Stimulated activated CD4-positive, alpha-beta T cell treated with anti-CD3 and anti-CD28 coated beads, Interleukin-15, amount 100 ng/mL, for 48 hours (primary cell): ENCODE data around the gene SULT1A4.
"Not testable (repeated sequence)": the region's sequence is repeated elsewhere in the genome, so short reads cannot be mapped to it uniquely, and the experiment has no call there.

Experiments used
- DNase-seq, 2 donors: peaks; one replicate each; pipeline ENCODE4 v3.0.0-alpha.2; 2020; ENCODE audit warnings: low read depth in 2 of 2

Gene SULT1A4

DNA sequence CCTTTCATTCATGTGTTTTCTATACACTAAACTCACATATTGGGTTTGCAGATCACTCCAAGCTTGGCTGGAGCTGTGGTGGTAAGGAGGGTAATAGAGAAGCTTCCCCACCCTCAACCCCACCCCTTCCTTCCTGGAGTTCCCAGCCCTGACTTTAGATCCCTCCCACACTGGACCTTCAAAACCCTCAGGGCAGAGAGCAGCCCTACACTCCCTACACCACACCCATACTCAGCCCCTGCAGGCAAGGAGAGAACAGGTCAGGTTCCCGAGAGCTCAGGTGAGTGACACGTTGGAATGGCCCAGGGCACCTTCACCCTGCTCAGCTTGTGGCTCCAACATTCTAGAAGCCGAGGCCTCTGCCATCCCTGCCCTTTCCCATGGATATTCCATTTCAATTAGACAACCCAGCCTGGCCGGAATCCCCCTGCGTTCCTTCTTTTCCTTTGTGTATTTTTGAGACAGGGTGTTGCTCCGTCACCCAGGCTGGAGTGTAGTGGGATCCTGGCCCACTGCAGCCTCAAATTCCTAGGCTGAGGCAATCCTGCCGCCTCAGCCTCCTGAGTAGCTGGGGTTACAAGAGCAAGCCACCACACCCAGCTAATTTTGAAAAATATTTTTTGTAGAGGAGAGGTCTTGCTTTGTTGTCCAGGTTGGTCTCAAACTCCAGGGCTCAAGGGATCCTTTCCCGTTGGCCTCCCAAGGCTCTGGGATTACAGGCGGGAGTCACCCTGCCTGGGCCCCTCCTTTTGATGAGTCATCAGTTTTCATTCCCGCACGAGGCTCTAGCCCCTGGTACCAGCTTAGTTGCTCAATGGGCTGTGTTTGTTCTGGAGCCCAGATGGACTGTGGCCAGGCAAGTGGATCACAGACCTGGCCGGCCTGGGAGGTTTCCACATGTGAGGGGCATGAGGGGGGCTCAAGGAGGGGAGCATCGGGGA, at the start of gene SULT1A4:
TSS of gene SULT1A4 (plus strand) at position 208 of the 941 bp plus-strand sequence. CDS start 1,473 bp downstream, outside the sequence.
- DNase-seq: not testable (repeated sequence)

DNA sequence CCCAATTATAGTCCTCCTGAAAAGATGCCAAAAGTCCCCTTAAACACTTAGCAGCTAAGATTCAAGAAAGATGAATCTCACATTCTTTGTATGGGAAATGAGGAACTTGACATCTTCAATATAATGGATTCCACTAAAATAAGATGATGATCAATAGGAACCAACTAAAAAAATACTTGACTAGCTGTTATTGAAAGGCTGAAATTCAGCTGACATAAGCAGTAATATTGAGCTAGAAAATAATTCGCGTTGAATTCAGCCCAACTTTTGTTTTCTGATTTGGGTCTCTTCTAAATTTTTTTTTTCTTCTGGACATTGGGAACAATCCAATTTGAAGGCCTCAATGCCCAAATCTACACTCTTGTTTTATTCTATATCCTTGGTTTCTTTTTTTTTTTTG, 36.1 kb upstream of the SULT1A4 start:
- not testable (repeated sequence) for DNase-seq

DNA sequence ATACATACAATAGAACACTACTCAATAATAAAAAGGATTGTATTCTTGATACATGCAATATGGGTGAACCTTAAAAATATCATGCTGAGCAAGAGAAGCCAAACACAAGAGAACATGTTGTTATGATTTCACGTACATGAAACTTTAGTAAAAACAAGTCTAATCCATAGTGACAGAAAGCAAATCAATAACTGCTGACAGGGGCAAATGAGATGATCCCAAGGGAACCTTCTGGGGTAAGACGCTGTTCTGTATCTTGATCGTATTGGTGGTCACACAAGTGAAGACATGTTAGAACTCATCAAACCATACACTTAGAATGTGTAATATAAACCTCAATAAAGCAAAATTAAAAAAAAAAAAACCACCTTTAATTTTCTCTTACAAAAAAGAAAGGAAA, 34.3 kb upstream of the SULT1A4 start:
- not testable (repeated sequence) for DNase-seq

DNA sequence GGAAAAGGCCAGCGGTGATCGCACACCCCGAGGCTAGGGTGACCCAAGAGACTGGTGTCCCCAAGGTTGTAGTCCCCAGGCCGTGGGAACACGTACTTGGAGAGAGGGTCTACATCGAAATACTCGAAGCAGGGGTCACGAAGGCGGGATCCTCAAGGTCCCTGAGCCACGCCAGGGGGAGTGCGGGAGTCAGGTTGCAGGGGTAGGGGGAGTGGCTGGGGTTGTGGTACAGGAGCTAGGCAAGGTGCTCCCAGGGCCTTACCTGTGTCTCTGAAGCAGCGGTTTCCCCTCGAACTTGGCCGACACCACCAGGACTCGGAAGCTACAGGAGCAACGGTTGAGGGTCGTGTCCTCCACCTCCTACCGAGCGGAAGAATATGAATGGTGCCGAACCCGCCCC, 6.0 kb upstream of the SULT1A4 start:
- DNase-seq: not testable (repeated sequence)

DNA sequence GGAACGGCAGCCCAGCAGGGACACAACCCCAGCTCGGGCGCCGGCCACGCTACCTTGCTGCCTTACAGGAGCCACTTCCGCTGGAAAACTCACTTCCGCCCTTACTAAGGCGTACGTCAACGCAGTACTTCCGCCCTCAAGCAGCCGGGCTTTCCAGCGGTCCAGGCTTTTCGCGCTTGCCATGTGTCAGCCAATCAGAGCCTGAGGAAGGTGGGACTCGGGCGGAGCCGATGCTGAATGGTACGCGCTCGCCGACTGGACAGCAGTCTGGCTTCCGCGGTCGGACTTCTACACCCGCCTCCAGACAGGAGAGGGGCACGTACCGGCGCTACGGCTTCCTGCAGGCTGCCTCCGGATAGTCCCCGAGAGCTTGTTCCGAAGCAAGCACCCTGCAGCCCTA, 5.4 kb upstream of the SULT1A4 start, which contains the start of the genes BOLA2 and SLX1B:
TSS of gene BOLA2 (minus strand) at position 83 of the 400 bp plus-strand sequence. CDS start 98 bp downstream, outside the sequence.
TSS of gene SLX1B (plus strand) at position 265 of the 400 bp plus-strand sequence.
- DNase-seq: not testable (repeated sequence)

DNA sequence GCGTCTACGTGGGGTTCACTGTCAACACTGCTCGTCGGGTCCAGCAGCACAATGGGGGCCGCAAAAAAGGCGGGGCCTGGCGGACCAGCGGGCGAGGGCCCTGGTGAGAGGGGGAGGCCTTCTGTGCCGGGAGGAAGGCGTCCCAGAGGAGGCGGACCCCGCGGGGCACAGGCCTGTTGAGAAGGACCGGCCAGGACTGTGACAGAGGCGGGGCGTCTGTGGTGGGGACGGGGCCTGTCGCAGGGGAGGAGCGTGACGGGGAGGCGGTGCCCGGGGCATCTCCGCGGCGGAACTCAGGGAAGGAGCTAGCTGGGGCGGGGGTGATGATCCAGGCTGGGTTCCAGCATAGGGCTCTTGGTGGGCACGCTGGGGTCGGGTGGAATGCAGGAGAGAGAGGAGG, 4.9 kb upstream of the SULT1A4 start:
- DNase-seq: not testable (repeated sequence)

DNA sequence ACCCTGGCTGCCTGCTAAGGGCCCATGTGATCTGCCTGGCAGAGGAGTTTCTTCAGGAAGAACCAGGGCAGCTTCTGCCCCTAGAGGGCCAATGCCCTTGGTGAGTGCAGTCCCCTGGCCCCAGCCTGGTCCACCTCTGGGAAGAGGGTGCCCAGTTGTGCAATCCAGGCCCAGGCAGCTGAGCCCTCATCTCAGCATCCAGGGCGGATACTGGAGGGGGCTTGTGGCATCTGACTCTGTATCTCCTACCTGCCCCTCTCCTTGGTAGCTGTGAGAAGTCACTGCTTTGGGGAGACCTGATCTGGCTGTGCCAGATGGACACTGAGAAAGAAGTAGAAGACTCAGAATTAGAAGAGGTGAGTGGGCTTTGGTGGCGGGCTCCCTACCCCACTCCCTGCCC, 2.1 kb upstream of the SULT1A4 start:
- DNase-seq: not testable (repeated sequence)

DNA sequence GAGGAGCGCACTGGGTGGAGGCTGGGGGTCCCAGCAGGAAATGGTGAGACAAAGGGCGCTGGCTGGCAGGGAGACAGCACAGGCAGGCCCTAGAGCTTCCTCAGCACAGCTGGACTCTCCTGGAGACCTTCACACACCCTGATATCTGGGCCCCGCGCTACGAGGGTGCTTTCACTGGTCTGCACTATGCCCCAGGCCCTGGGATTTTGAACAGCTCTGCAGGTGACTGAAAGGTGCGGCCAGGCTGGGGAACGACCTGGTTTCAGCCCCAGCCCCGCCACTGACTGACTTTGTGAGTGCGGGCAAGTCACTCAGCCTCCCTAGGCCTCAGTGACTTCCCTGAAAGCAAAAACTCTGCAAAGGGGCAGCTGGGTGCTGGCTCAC, 926 bp downstream of the SULT1A4 start:
- DNase-seq: not testable (repeated sequence)

DNA sequence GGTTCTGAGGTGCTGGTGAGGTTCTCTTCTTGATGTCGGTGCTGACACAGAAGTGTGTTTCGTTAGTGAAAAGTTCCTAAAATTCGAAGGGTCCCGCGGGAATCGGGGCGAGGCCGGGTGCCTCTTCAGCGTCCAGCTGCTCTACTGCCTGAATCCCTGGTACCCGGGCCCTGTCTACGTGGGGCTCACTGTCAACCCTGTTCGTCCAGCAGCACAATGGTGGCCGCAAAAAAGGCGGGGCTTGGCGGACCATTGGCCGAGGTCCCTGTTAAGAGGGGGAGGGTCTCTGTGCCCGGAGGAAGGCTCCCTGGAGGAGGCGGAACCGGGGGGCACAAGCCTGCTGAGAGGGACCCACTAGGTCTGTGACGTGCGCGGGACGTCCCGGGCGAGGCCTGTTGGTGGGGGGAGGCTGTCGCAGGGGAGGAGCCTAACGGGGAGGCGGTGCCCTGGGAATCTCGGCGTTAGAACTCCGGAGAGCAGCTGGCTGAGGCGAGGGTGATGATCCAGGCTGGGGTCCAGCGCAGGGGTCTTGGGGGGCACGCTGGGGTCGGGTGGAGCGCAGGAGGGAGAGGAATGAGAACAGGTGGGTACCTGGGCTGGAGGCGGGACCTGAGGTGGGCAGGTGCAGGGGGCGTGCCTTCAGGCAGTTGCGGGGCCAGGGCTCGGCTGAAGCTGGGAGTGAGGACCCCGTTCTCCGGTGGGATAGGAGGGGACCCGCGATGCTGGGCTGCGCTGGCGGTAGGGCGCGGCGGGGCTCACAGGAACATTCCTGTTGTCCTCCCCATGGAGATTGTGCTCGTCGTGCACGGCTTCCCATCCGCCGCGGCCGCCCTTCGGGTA, 6.5 kb downstream of the SULT1A4 start:
- DNase-seq: not testable (repeated sequence)

DNA sequence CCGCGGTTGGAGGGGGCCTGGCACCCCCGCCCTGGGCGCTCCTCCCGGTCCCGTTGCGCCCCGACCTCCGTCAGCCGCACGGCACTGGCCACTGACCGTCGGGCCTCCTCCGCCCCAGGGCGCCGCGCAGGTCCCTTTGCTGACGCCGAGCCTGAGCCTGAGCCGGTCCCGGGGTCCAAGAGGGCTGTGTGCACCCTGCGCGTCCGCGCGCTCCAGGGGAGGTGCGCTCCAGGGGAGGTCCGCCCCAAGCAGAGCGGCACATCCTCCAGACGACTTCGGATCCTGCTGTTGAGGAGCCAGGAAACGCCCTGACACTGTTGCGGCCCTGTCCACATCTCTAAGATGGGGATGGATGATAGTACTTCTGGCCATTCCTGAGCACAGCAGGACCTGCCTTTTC, 7.2 kb downstream of the SULT1A4 start:
- not testable (repeated sequence) for DNase-seq

DNA sequence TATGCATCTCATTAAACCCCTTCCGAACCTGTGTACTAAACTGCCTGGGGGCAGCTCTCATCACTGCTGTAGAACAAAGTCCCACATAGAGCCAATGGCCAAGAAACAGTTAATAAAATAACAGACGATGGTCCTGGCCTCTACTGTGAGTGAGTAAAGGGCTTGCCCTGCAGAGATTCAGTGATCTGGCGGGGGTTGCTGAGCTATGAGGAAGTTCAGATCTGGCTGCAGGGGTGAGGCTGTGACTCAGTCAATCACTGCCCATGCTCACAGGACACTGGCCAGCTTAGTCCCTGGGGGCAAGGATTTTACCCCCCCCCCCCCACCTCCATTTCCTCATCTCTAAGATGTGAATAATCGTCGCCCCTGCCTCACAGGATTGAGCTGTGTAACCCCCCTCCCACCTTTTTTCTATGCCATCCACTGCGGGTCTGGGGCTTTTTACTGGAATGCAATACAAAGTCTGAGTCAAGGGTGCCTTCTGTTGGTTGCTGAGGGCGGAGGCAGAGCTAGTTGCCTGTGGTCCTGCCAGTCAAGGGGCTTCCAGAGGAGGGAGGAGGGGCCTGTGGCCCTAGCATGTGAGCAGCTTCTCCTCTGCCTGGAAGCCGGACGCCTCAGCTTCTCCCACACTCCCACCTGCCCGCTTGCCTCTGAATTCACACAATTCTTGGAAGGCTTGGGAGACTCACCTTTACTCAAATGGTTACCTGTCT, 8.1 kb downstream of the SULT1A4 start:
- not testable (repeated sequence) for DNase-seq

DNA sequence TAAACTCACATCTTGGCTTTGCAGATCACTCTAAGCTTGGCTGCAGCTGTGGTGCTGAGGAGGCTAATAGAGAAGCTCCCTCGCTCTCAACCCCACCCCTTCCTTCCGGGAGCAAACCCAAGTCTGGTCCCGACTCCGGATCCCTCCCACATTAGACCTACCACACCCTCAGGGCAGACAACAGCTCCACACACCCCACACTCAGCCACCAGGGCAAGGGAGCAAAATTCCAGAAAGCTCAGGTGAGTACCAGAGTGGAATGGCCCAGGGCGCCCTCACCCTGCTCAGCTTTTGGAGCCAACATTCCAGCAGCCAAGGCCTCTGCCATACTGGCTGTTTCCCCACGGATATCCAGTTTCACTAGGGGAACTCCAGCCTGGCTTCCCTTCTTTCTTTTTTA, 9.9 kb downstream of the SULT1A4 start:
- peak in 1 of 2 donors; percentile 0 for DNase-seq

DNA sequence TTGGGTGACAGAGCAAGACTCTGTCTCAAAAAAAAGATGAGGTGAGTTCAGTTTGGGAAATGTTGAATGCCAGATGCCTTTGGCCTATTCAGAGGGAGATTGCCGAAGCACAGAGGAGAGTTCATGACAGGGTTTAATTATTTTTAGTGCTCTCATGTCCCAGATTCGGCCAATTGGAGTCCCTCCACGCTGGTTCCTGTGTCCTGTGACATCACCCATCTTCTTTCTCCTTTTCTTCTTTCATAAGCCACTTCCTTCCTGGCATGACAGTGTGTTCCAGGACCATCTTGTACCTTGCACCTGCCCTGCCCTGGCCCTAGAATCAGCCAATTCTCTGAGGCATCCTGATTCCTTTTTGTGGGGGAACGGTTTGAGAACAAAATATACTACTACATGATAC, 12.4 kb downstream of the SULT1A4 start:
- DNase-seq: not testable (repeated sequence)

DNA sequence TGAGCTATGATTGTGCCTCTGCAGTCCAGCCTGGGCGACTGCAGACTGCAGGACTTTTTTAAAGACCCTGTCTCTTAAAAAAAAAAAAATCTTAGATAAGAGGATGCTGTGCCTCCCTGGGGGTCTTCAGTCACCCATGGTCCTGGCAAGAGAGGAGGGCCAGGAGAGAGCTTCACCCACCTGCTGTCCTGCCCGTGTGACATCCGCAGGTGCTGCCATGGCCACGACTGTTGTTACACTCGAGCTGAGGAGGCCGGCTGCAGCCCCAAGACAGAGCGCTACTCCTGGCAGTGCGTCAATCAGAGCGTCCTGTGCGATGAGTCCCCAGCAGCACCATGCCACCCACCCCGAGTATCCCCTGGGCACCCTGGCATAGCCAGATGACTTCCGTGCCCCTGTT, 22.6 kb downstream of the SULT1A4 start:
- DNase-seq: not testable (repeated sequence)

DNA sequence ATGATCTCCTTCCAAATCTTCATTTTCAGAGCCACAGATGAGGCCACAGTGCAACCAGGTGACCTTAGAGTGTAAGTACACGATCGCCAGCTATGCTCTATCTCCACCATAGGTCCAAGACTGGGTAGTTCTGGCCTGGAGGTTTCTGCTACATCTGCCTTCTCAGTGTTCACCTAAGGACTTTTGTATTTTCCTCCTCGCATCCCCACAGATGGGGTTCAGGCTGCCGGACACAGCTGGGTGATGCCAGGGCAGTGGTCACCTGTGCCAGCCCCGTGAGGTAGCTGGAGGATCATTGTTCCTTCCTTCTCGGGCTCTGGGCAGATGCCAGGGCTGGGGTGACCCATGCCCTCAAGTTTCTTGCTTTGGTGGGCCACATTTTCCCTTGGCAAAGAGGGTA, 46.6 kb downstream of the SULT1A4 start, which contains the start of gene NPIPB12:
TSS of gene NPIPB12 (minus strand) at position 101 of the 400 bp plus-strand sequence.
- DNase-seq: not testable (repeated sequence)
